Measurements from ENCODE around the gene TARBP1. TPM values are rescaled to one million over a fixed set of nuclear protein-coding genes. Genes with fewer than 3 reads are reported as not detected.
"Not testable (repeated sequence)": the region's sequence is repeated elsewhere in the genome, so short reads cannot be mapped to it uniquely, and the experiment has no call there.

TARBP1 gene
- total and polyA plus RNA-seq, 2 of the 13 experiments (the other 11 are each of a cell fraction or from before 2014, with no cell fraction given), result 37.7 to 67.0 TPM

GRCh38 chr1:234400773-234401172 is 78.2 kb downstream of the TARBP1 start (continued):
- no peak for TF ChIP-seq SNAPC4 (CRISPR knock-in tag; IDR thresholded peaks at IDR 0.05)
- no peak for TF ChIP-seq PAWR (CRISPR knock-in tag; IDR thresholded peaks at IDR 0.05; ENCODE audit: borderline replicate concordance)
- TF ChIP-seq ZNF775 (CRISPR knock-in tag; IDR thresholded peaks at IDR 0.05; ENCODE audit: borderline replicate concordance), result no peak
- TF ChIP-seq POLR2G (IDR thresholded peaks at IDR 0.05; ENCODE audit: low read depth, low read length), result no peak
- no peak for TF ChIP-seq PLRG1 (conservative IDR thresholded peaks at IDR 0.05)
- TF ChIP-seq ZNF619 (CRISPR knock-in tag; IDR thresholded peaks at IDR 0.05), result no peak
- TF ChIP-seq ZNF44 (CRISPR knock-in tag; IDR thresholded peaks at IDR 0.05), result no peak
- no peak for TF ChIP-seq RBAK (CRISPR knock-in tag; IDR thresholded peaks at IDR 0.05)

- H2AFZ ChIP-seq (ENCODE audit: low read length); H3K27ac ChIP-seq (ENCODE audit: extremely low read length, insufficient read depth, low read length); H3K4me1 ChIP-seq (ENCODE audit: insufficient read depth, low read length); POLR2A ChIA-PET; H3K9ac ChIP-seq (ENCODE audit: insufficient read depth, low read depth, low read length); H3K79me2 ChIP-seq (ENCODE audit: insufficient read depth, low read length); DNase-seq (ENCODE audit: low spot score); H3K9me3 ChIP-seq (ENCODE audit: low read length); H3K27me3 ChIP-seq (ENCODE audit: control insufficient read depth in 1 of 2, insufficient read depth in 2 of 2, low read length in 2 of 2); FAIRE-seq; ATAC-seq; in situ Hi-C loops (cut with HindIII; ENCODE audit: extremely low pct_ligation_motif_present, low pct_unique_long_range_greater_than_20kb); H3K4me3 ChIP-seq (replicated peaks in 1 of 3; ENCODE audit: insufficient read depth in 1 of 3, low read depth in 2 of 3, low read length in 3 of 3); BruUV-seq (replicated peaks); H4K20me1 ChIP-seq (ENCODE audit: insufficient read depth, low read length); intact Hi-C loops (cut with micrococcal nuclease; ENCODE audit: unreplicated experiment); CTCF ChIA-PET (ENCODE audit: low intra/inter-chr PET ratio, low total read pairs); H3K4me2 ChIP-seq (ENCODE audit: low read depth, low read length): not testable (repeated sequence)
- peaks cover under 1 to 13% of the 10 kb centered on the region in 2 experiments; a peak in 4 of 5 replicates for H3K36me3 ChIP-seq (replicated peaks in 1 of 2; ENCODE audit: control insufficient read depth in 1 of 2, insufficient read depth in 2 of 2, low read length in 2 of 2)
- WGBS (ENCODE audit: low lambda C conversion rate), result 95% methylated on average over 6 of the region's 6 CpGs
These were observed 79.5 kb downstream of the TARBP1 start for GRCh38 chr1:234399515-234399914.
